Measurements from ENCODE around the gene LIN37.
"Not testable (repeated sequence)": the region's sequence is repeated elsewhere in the genome, so short reads cannot be mapped to it uniquely, and the experiment has no call there.

LIN37 gene

GRCh38 chr19:35719402-35720162 is 28.8 kb upstream of the LIN37 start:
- DNase-seq (ENCODE audit: low read depth in 2 of 2) = no peak

- DNase-seq (ENCODE audit: low read depth in 2 of 2) = no peak
Observed at GRCh38 chr19:35720163-35720524, 28.2 kb upstream of the LIN37 start.

GRCh38 chr19:35720648-35721047 is 27.7 kb upstream of the LIN37 start:
- no peak for DNase-seq (ENCODE audit: low read depth in 2 of 2)

- DNase-seq (ENCODE audit: low read depth in 2 of 2) = no peak
Observed at GRCh38 chr19:35721374-35721773, 27.0 kb upstream of the LIN37 start.

- DNase-seq (ENCODE audit: low read depth in 2 of 2) = no peak
Observed at GRCh38 chr19:35722461-35722860, 25.9 kb upstream of the LIN37 start.

- no peak for DNase-seq (ENCODE audit: low read depth in 2 of 2)
Observed at GRCh38 chr19:35722897-35723296, 25.5 kb upstream of the LIN37 start.

GRCh38 chr19:35723671-35724070 is 24.7 kb upstream of the LIN37 start:
- DNase-seq (ENCODE audit: low read depth in 2 of 2) = no peak

GRCh38 chr19:35724132-35724531 is 24.2 kb upstream of the LIN37 start:
- DNase-seq (ENCODE audit: low read depth in 2 of 2) = not testable (repeated sequence)

GRCh38 chr19:35724560-35724959 is 23.8 kb upstream of the LIN37 start:
- no peak for DNase-seq (ENCODE audit: low read depth in 2 of 2)

- no peak for DNase-seq (ENCODE audit: low read depth in 2 of 2)
Observed at GRCh38 chr19:35725216-35725861, 23.0 kb upstream of the LIN37 start.

GRCh38 chr19:35727053-35727955 is 21.1 kb upstream of the LIN37 start:
- DNase-seq (ENCODE audit: low read depth in 2 of 2) = no peak

- no peak for DNase-seq (ENCODE audit: low read depth in 2 of 2)
Observed at GRCh38 chr19:35727956-35728706, 20.2 kb upstream of the LIN37 start.

- DNase-seq (ENCODE audit: low read depth in 2 of 2) = no peak
Observed at GRCh38 chr19:35729021-35729420, 19.4 kb upstream of the LIN37 start.

GRCh38 chr19:35729763-35730162 is 18.6 kb upstream of the LIN37 start:
- DNase-seq (ENCODE audit: low read depth in 2 of 2) = no peak

GRCh38 chr19:35730326-35730725 is 18.1 kb upstream of the LIN37 start:
- DNase-seq (ENCODE audit: low read depth in 2 of 2) = no peak

- no peak for DNase-seq (ENCODE audit: low read depth in 2 of 2)
Observed at GRCh38 chr19:35731353-35731752, 17.0 kb upstream of the LIN37 start.

- no peak for DNase-seq (ENCODE audit: low read depth in 2 of 2)
Observed at GRCh38 chr19:35731779-35732405, 16.5 kb upstream of the LIN37 start.

- DNase-seq (ENCODE audit: low read depth in 2 of 2) = no peak
Observed at GRCh38 chr19:35732540-35733179, 15.7 kb upstream of the LIN37 start.

GRCh38 chr19:35733180-35734125 is 14.9 kb upstream of the LIN37 start:
- DNase-seq (ENCODE audit: low read depth in 2 of 2) = no peak

GRCh38 chr19:35734273-35734672 is 14.1 kb upstream of the LIN37 start:
- no peak for DNase-seq (ENCODE audit: low read depth in 2 of 2)
